Smooth muscle cell (in vitro differentiated cells): ENCODE results near the gene CACNG4. TPM values are rescaled to one million over a fixed set of nuclear protein-coding genes. Genes with fewer than 3 reads are reported as not detected.

Experiments
- DNase-seq: peaks from one replicate; lab custom pipeline; 2025; ENCODE audit not compliant: unreplicated experiment; lab: John Stamatoyannopoulos, UW
- H2AFZ ChIP-seq: fragments of 200-600 bp; sonication (generic); 2 replicates; pipeline ENCODE4 v1.6.0; 2016; ENCODE audit warnings: antibody characterized with exemption, low read depth, mild to moderate bottlenecking
- H3F3A ChIP-seq: fragments of 200-600 bp; sonication (generic); 2 replicates; pipeline ENCODE4 v1.6.0; 2017; ENCODE audit warnings: antibody characterized with exemption, low read depth
- H3K27ac ChIP-seq: fragments of 200-600 bp; sonication (generic); 2 replicates; pipeline ENCODE4 v1.5.1; 2016; ENCODE audit warnings: low read depth, mild to moderate bottlenecking
- H3K27me3 ChIP-seq: fragments of 200-600 bp; sonication (generic); 2 replicates; pipeline ENCODE4 v1.6.1; 2016; ENCODE audit warnings: low read depth, mild to moderate bottlenecking
- H3K36me3 ChIP-seq: fragments of 200-600 bp; sonication (generic); 2 replicates; pipeline ENCODE4 v1.5.1; 2016; ENCODE audit warnings: low read depth
- H3K4me1 ChIP-seq: fragments of 200-600 bp; sonication (generic); 2 replicates; pipeline ENCODE4 v1.5.1; 2016; ENCODE audit warnings: low read depth
- H3K4me2 ChIP-seq: fragments of 200-600 bp; sonication (generic); 2 replicates; pipeline ENCODE4 v1.6.0; 2016; ENCODE audit warnings: mild to moderate bottlenecking
- H3K4me3 ChIP-seq: fragments of 200-600 bp; sonication (generic); 2 replicates; pipeline ENCODE4 v1.5.1; 2016; ENCODE audit warnings: mild to moderate bottlenecking
- H3K79me2 ChIP-seq: fragments of 200-600 bp; sonication (generic); 2 replicates; pipeline ENCODE4 v1.6.0; 2016; ENCODE audit warnings: low read depth, mild to moderate bottlenecking
- H3K9ac ChIP-seq: fragments of 200-600 bp; sonication (generic); 2 replicates; pipeline ENCODE4 v1.6.0; 2016; ENCODE audit warnings: low read depth
- H3K9me3 ChIP-seq: fragments of 200-600 bp; sonication (generic); replicated peaks from 2 replicates; pipeline ENCODE4 v1.5.1; 2016; ENCODE audit warnings: low read depth
- H4K20me1 ChIP-seq: fragments of 200-600 bp; sonication (generic); 2 replicates; pipeline ENCODE4 v1.6.0; 2016; ENCODE audit warnings: low read depth
- WGBS: methylation state at CpG from one replicate; pipeline ENCODE4 v1.1.7; 2016; ENCODE audit warnings: low lambda C conversion rate; 5-methylcytosine and 5-hydroxymethylcytosine counted together
- polyA plus RNA-seq: library from polyadenylated mRNA; unstranded; fragments of >200 nt; fragmentation: Nextera tagmentation; extraction: Ambion mirVana; gene quantifications from 2 replicates; pipeline ENCODE4 v1.2.1, GENCODE V29; 2016
- total RNA-seq: library from RNA; depleted of rRNA; stranded (reverse); fragments of >200 nt; gene quantifications from 2 replicates; pipeline ENCODE4 v1.2.3, GENCODE V29; 2014
- TF ChIP-seq, protein P1 (sequence below): fragments of 200-600 bp; sonication (generic); IDR thresholded peaks from 2 replicates; pipeline ENCODE4 v1.5.1; 2017; ENCODE audit warnings: borderline replicate concordance, mild to moderate bottlenecking, antibody characterized with exemption; ENCODE audit not compliant: insufficient read depth, poor library complexity, severe bottlenecking

Gene CACNG4
- total and polyA plus RNA-seq, 2 experiments from 2014 or later, result 1.4 to 6.5 TPM

DNA sequence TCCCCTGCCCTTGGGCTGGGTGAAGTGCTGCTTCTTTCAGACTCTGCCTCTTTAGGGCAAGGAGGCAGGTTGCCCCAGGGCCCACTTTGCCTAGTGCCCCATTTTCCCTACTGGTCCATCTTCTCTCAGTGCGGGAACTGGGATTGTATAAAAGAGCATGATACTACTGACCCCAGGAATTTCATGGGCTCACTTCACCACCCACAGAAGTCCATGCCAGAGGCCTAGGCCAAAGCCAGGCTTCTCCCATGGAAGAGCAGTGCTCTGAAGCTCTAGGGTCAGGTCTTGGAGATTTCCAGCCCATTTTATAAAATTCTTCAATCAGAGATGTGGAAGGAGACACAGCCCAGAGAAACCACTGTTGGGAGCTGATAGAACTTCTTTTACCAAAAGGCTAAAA, 85.6 kb downstream of the CACNG4 start:
- Histone ChIP-seq H3K27me3 (no peaks in the 10 kb centered on the region), H3K79me2 (no peaks in the 10 kb centered on the region), H3K36me3 (no peaks in the 10 kb centered on the region), H3K4me3 (no peak overlapping the region), H3F3A (no peaks in the 10 kb centered on the region), H3K9me3 (peaks cover 21% of the 10 kb centered on the region), H3K9ac (no peak overlapping the region), H2AFZ (no peak overlapping the region), H3K4me2 (no peak overlapping the region), H4K20me1 (no peaks in the 10 kb centered on the region), H3K27ac (no peak overlapping the region), H3K4me1 (no peaks in the 10 kb centered on the region)
- TF ChIP-seq, protein P1, sequence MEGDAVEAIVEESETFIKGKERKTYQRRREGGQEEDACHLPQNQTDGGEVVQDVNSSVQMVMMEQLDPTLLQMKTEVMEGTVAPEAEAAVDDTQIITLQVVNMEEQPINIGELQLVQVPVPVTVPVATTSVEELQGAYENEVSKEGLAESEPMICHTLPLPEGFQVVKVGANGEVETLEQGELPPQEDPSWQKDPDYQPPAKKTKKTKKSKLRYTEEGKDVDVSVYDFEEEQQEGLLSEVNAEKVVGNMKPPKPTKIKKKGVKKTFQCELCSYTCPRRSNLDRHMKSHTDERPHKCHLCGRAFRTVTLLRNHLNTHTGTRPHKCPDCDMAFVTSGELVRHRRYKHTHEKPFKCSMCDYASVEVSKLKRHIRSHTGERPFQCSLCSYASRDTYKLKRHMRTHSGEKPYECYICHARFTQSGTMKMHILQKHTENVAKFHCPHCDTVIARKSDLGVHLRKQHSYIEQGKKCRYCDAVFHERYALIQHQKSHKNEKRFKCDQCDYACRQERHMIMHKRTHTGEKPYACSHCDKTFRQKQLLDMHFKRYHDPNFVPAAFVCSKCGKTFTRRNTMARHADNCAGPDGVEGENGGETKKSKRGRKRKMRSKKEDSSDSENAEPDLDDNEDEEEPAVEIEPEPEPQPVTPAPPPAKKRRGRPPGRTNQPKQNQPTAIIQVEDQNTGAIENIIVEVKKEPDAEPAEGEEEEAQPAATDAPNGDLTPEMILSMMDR, result no peak
- WGBS, result 90% methylated on average over 1 of the region's 1 CpG
- DNase-seq, result no peak

GRCh38 chr17:67050471-67051154, 86.1 kb downstream of the CACNG4 start:
- Histone ChIP-seq H2AFZ (no peak overlapping the region), H3K36me3 (no peaks in the 10 kb centered on the region), H3K9me3 (peaks cover 21% of the 10 kb centered on the region), H3K4me1 (no peaks in the 10 kb centered on the region), H3F3A (no peaks in the 10 kb centered on the region), H4K20me1 (no peaks in the 10 kb centered on the region), H3K79me2 (no peaks in the 10 kb centered on the region), H3K27ac (no peak overlapping the region), H3K9ac (no peak overlapping the region), H3K4me2 (no peak overlapping the region), H3K27me3 (no peaks in the 10 kb centered on the region), H3K4me3 (no peak overlapping the region)
- DNase-seq, result no peak
- 87% methylated on average over 6 of the region's 6 CpGs for WGBS
- TF ChIP-seq, protein P1, result no peak

DNA sequence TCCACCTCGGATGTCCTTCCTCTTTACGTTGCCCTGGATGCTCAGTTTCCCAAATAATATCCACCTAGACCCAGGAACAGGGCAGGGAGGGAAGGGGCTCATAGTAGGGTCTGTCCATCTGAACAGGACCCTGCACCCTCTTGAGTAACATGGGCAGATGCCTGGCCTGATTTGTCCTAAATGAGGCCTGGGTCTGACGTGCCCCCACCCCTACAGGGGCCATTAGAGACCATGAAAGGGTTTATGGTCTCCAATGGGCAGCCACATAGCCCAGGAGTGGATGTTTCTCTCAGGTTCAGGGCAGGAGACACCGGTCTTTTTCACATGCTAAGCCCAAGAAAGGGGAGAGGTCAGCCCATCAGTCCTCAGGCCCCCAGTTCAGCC, 86.6 kb downstream of the CACNG4 start:
- Histone ChIP-seq H2AFZ (no peak overlapping the region), H3F3A (no peaks in the 10 kb centered on the region), H3K27ac (no peak overlapping the region), H3K79me2 (no peaks in the 10 kb centered on the region), H3K9ac (no peak overlapping the region), H3K4me3 (no peak overlapping the region), H3K27me3 (no peaks in the 10 kb centered on the region), H4K20me1 (no peaks in the 10 kb centered on the region), H3K4me2 (no peak overlapping the region), H3K4me1 (no peaks in the 10 kb centered on the region), H3K36me3 (no peaks in the 10 kb centered on the region), H3K9me3 (peaks cover 21% of the 10 kb centered on the region)
- 78% methylated on average over 4 of the region's 4 CpGs for WGBS
- TF ChIP-seq, protein P1, result no peak
- DNase-seq, result no peak

DNA sequence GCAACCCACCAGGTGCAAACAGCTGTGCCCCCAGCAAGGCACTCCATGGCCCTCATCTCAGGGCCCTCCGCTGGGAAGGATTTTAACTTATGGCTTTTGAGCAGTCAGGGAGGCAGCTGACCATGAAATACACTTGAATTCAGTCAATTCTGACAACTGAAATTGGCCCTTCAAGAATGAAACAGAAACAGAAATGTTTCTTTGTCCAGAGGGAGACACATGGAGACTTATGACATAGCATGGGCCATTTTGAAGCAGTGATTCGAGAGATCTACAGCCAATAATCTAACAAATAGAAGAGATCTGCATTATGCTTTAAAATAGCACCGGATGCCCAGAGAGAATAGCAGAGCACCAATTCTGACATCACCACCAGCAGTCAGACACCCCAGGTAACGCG, 87.3 kb downstream of the CACNG4 start:
- H3K27ac ChIP-seq, result no peak overlapping the region
- 95% methylated on average over 5 of the region's 5 CpGs for WGBS
- H3K4me3 ChIP-seq, result no peak overlapping the region
- H3K27me3 ChIP-seq, result no peaks in the 10 kb centered on the region
- no peak overlapping the region for H3K4me2 ChIP-seq
- H2AFZ ChIP-seq, result no peak overlapping the region
- H3K9ac ChIP-seq, result no peak overlapping the region
- TF ChIP-seq, protein P1, result no peak
- H3K79me2 ChIP-seq, result no peaks in the 10 kb centered on the region
- no peaks in the 10 kb centered on the region for H3K4me1 ChIP-seq
- peaks cover 21% of the 10 kb centered on the region for H3K9me3 ChIP-seq
- DNase-seq, result no peak
- H4K20me1 ChIP-seq, result no peaks in the 10 kb centered on the region
- H3F3A ChIP-seq, result no peaks in the 10 kb centered on the region
- H3K36me3 ChIP-seq, result no peaks in the 10 kb centered on the region
